Measurements from ENCODE around the gene HUNK.

HUNK gene

DNA sequence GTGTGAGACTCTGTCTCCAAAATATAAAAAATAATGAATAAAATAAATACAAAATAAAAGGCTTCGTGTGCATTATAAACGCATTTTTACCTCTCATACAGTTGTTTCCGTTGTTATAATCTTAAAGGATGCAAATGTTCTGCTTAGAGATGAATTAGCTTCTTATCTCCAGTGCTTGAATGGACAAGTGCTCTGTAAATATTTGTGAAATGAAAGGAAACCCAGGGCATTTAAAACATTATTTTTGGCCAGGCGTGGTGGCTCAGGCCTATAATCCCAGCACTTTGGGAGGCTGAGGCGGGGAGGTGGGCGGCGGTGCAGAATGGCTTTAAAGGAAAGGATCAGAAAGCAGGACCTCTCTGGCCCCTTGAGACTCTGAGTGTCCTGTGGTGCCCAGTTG, 94.5 kb downstream of the HUNK start:
- no peak for DNase-seq

DNA sequence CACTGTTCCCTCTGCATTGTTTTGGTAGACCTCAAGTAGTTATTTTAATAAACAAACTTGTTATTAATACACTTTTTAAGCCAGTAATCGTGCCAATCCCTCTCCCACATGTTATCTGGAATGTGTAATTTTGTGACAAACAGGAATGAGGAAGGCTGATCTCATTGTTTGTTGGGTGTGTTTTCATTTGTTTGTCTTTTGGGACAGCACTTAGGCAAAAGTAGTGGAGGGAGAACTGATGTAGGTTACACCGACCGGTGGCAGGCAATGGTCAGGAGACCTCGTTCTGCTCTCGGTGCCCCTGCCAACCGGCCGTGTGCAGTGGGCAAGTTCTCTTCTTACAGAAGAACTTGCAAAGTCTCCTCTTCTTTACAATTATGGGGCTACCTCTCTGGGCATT, 99.8 kb downstream of the HUNK start:
- no peak for DNase-seq

DNA sequence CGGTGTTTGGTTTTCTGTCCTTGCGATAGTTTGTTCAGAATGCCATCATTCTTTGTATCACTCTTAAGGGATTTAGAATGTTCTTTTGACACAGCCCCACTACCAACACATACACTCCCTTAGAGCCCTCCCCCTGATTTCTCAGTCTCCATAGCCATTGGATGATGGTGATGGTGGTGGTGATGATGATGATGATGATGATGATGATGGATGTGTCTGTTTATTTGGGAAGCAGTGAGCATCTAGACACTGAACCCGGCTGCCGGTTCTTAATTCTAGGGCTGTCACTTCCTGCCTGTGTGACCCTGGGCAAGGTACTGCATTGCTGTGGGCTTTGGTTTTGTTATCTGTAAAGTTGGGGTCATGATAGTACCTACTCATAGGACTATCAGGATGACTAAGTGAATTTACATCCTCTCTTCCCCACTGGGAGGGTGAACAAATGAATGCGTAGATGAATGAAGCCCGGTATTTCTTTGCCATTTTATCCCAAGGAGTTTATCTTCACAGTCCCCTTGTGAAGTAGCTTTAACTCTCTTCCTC, 100.7 kb downstream of the HUNK start:
- DNase-seq, result no peak

DNA sequence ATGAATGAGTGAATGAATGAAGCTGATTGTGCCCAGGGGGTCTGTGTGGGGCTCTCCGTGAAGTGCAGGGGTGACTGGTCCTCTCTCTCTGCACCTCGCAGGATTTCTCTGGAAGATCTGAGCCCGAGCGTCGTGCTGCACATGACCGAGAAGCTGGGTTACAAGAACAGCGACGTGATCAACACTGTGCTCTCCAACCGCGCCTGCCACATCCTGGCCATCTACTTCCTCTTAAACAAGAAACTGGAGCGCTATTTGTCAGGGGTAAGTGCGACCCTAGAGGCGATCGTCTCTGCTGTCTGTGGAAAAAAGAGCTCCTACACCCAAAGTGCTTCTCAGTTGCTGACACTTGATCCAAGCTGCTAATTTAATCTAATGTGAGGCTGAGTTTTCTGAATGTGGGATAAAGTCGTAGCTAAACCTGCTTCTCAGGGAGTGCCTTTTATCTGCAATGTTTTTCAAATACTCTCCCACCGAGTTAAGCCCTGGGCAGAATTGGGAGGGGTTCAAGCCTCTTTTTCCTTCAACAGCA, 101.7 kb downstream of the HUNK start:
- no peak for DNase-seq

DNA sequence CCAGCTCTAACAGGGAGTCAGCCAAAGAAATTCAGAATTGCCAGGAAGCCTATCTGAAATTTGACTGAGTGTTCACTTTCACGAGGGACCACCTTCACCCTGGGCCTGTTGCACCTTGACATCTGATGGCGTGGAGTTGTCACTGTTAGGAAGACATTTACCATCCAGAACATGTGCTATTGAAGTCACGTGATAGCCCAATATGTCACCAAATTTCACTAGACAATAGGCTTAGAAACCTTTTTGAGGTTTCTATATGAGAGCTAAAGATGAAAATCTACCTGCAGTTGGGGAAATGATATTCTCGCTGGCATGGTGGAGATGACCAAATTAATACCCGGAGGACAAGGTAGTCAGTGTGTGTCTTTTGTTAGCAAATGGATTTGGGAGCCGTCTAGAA, 102.7 kb downstream of the HUNK start:
- no peak for DNase-seq

DNA sequence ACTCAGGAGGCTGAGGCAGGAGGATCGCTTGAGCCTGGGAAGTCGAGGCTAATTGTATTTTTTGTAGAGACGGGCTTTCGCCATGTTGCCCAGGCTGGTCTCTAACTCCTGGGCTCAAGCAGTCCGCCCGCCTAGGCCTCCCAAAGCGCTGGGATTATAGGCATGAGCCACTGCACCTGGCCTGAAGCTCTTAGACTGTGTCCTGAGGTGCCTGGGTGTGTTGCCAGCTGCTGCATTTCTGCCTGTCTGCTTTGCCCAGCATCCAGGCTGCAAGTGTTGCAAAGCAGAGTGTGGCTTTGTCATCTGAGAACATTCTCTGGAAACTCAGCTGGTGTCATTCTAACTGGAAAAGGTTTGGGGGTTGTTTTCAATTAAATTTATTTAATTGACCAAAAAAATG, 105.0 kb downstream of the HUNK start:
- DNase-seq, result no peak

DNA sequence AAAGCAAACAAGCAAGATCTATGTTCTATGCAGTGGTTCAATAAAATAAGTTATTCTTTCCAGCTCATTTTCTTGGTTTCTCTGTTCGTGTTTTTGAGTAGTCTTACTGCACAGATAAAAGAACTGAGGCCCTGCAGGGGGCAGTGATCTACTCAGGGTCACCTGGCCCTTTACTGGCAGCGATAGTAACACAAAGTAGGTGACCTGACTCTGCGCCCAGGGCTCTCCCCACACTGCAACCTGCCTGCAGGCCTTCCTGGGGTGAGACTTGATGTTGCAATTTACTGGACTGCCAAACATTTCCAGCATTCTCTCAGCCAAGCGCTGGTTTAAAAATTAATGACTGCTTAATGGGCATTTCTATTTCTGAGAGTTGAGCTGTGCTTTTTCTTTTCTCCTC, 110.3 kb downstream of the HUNK start:
- DNase-seq, result no peak

DNA sequence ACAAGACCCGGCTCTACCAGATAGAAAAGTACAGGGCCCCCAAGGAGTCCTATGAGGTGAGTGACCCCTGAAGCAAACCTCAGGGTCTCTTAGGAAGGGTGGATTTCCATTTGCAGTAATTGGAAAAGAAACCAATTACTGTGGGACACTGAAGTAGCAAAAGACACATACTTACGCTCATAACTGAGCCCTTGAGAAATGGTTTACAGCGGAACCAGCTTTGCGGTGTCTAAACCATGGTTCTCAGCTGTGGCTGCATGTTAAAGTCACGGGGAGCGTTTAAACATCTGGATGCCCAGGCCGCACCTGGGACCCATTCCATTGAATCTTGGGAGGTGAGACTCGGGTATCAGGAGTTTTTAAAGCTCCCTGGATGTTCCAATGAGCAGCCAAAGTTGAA, 110.7 kb downstream of the HUNK start:
- DNase-seq, result no peak

DNA sequence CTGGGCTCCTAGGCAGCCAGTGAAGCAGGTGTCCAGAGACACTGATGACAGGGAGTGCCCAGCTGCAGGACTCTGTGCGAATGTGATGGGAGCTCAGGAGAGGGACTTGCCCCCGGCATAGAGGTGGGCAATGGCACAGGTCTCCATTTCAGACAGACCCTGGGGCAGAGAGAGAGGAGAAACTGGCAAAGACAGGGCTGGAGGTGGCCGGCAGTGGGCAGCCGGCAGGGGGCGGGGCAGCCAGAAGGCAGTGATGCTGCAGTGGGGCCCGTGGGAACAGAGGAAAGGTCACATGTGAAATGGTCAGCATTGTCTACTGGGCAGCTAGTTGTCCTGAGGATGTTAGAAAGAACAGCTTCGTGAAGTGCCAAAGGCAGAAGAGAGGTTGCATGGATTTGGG, 112.6 kb downstream of the HUNK start:
- DNase-seq, result no peak

DNA sequence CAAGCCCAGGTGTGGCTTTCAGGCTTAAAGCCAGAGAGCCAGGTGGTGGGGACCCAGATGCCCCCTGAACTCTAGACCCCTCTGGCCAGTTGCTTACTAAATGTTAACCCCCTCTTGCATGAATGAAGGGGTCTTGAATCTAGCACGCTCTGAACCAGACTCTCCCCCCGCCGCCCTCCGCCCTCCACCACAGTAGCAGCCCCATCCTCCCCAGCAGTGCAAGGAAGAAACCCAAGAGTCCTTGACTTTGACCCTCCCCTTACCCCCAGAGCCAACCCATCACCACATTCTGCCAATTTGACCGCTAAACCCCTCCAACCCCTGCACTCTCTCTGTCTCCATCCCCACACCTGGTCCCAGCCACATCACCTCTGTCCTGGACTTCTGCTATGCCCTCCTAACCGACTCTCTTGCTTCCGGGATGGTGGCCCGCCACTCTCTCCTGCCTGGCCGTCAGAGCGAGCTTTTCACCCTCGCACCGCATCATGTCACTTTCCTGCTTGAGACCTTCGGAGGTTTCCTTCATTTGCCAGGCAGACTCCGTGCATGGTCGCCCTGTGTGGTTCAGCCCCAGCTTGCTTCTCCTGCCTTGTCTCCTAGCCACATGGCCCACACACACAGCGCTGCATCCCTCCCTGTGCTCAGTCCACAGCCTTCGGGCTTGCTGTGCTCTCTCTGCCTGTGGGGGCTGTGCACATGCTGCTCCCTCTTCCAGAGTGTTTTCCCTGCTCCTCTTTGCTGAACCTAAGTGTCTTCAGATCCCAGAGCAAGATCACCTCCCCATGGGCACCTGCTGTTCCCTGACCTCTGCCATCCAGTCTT, 113.4 kb downstream of the HUNK start:
- DNase-seq, result no peak

DNA sequence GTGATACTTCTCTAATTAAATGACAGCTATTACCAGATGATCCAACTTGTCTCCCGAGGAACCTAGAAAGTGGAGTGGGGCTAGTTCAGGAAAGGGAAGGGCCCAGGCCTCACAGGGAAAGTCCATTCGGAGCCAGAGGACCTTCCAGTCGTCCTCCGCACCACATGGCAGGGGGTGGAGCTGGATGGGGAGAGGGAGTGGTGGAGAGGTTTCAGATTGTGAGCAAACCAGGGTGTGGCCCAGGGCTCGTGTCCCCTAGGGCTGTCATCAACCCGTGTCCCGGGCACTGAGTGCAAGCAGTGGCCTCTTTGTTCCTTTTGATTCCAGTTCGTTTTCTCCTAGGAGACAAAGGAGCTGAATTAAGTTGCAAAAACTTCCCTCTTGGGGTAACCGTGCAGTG, 114.9 kb downstream of the HUNK start:
- DNase-seq, result no peak

DNA sequence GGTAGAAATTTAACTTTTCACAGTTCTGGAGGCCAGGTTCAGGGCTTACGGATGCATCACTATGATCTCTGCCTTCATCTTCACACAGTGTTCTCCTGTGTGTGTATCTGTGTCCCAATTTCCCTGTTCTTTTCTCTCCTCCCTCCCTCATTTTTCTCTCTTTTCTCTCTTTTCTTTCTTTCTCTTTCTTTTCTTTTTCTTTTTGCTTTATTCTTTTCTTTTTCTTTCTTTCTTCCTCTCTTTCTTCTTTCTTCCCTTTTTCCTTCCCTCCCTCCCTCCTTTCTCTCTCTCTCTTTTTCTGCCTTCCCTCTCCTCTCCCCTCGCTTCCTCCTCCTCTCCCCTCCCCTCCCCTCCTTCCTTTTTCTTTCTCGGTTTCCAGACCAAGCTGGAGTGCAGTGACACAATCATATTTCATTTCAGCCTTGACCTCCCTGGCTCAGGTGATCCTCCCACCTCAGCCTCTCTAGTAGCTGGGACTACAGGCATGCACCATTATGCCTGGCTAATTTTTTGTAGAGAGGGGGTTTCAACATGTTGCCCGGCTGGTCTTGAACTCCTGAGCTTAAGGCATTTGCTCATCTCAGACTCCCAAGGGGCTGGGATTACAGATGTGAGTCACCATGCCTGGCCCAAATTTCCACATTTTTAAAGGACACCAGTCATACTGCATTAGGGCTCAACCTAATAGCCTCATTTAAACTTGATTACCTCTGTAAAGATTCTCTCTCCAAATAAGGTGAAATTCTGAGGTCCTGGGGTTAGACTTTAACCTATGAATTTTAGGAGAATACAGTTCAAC, 115.9 kb downstream of the HUNK start:
- DNase-seq, result no peak

DNA sequence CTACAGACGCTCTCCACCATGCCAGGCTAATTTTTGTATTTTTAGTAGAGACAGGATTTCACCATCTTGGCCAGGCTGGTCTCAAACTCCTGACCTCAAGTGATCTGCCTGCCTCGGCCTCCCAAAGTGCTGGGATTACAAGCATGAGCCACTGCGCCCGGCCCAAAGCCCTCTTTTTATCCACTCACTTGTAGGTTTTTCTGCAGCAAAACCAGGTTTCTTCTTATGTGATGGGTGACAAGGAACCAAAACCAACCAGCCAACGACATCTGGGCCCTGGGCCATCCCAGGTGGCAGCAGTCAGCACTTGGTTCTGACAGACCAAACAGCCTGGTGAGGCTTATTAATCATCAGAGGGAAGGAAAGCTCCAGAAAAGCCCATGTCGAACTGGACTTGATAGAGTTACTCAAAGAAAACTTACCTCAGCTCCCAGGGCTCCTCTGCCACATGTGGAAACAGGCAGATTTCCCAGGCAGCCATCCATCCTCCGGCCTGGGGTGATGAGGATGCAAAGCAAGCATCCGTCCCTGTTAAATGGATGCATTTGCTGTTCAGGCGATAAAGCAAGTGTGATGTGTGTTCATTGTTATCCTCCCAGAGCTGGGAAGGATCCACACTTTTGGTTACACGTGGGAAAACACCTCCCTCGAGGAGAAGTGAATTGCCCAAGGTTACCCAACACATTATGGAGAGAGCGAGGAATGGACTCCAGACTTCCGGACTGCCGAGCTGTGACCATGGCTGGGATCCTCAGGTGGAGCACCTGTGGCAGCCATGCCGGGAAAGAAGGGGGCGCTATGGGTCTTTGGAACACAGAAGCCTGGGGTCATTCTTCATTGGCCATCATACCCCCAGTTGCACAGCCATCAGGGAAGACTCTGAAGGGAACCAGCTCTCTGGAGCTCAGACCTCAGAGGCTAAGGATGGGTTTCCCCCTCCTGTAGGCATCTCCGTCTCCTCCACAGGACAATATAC, 118.8 kb downstream of the HUNK start:
- no peak for DNase-seq

DNA sequence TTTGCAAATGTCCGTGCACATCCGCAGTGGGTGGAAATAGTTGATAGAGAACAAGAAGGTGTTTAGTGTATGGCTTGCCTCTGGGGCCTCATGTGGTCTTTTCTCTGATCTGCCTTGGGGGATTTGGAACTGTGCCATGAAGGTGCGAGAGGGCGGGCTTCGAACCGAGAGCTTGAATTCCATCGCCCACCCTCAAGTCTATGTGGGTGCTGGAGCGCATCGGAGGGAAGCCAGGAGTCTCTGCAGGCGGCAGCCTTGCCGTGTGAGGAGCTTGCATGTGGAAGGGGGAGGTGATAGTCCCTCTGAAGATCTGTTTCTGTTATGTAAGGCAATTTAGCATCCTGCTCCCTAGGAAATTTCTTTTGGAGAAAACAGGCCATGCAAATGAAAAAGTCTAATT, 119.6 kb downstream of the HUNK start:
- no peak for DNase-seq

DNA sequence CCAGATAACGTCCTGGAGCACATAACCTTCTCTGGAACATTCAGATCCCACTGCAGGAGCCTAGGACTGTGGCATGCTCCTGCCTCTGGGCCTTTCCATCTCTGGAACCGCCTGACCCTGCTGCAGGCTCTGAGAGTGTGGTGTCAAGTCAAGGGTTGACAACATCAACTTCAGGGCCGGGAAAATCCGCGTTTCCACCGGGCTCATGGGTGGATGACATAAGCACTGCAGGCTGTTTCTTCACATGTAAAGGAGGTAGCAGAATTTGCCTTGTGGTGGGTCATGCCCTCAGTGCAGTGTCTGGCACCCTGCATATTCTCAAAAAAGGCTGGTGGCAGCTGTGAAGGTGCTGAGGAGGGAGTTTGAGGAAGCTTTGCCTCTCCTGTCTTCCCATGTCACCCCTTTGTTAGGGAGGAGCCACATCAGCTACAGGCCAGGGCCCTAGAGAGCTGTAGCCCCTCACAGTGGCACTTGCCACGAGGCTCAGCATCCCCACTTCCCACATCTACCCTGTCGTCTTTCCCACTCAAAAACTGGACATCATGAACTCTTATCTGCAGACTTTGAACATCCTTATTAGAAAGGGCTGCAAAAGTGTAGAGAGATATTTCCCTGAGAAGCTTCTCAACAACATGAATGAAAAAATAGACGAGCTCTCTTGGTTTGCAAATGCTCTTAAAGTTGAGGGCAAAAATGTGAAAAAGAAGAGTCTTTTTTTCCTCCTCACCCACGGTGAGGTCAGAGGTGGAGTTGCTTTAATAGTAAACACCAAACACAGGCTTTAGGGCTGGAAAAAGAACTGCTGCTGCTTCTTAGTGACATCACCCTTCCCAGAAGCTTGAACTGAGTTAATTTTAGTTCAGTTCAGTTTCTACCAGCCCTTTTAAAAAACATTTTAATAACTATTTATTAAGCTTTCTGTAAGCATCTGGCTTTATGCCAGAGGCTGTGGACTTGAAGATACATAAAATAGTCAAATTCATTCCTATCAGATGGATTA, 121.3 kb downstream of the HUNK start:
- DNase-seq, result no peak

DNA sequence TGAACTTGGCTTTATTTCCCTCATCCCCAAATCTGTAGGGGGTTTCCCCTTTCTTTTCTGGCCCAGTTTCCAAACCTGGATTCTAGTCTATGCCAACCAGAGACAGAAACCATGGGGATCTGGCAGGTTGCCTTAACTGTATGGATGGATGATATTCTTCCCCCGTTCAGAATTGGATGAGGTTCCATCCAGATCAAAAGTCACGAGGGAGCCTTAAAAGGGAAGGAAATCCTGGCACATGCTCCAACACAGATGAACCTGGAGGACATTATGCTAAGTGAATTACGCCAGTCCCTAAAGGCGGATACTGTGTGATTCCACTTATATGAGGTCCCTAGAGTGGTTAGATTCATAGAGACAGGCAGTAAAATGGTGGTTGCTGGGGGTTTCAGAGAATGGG, 124.4 kb downstream of the HUNK start:
- no peak for DNase-seq

DNA sequence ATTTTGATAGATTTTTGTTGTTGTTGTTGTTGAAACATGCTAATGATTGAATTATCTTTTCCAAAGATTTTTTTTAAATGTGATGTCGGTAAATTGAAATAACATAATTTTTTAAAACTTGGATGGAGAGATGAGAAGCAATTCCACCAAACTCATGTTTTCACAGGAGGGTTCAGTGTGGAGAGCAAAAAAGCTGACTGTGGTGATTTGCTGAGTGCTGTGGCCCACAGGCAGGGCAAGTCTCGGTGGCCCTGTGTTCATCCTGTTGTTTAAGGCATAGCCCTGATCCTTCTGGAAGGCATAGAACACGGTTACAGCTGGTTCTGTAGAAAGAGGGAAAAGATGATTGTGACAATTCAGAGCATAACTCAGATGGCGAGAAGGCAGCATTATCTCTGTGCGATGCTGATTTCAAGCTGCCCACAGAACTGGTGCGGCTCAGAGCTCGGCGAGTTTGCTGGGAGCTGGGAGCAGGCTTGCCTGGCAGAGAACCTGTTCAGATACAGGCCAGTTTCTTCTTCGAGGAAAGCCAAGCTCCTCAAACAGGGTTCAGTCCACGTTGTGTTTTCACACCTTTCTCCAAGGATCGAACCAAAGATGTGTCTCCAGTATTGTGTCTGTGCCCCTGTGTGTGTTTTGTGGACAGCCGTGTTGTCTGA, 127.1 kb downstream of the HUNK start:
- no peak for DNase-seq

DNA sequence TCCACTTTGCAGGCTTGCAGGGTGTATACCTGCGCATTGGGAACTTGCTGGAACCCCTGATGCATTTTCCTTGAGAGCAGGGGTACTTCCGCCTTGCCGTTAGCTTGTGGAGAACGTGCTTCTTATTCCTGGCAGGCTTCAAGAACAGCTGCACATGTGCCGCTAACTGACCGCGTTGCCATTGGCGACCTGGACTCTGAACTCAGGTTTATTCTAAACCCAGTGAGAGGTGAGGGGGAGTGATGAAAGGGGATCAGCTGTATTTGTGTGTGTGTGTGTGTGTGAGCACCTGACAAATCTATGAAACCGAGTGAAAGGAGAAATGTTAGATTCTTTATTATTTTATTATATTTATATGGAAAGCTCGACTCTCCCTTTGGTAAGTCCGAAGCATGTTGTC, 128.6 kb downstream of the HUNK start:
- no peak for DNase-seq

DNA sequence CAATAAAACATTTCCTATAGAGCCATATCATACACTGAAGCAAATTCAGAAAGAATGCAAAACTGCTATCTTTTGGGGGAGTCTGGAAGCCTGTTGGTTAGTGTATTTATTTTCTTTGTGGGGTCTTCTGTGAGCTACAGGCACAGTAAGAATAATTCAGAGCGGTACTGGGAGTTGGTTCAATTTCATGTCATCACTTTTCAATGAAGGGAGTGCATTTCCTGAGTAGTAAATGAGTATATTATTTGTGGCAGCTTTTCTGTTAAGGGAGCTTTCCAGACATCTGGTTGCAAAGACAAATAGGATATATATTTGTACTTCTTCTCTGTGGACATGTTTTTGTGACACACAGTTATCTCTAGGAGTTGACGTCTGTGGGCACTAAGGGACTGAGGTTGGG, 130.6 kb downstream of the HUNK start:
- DNase-seq, result no peak

DNA sequence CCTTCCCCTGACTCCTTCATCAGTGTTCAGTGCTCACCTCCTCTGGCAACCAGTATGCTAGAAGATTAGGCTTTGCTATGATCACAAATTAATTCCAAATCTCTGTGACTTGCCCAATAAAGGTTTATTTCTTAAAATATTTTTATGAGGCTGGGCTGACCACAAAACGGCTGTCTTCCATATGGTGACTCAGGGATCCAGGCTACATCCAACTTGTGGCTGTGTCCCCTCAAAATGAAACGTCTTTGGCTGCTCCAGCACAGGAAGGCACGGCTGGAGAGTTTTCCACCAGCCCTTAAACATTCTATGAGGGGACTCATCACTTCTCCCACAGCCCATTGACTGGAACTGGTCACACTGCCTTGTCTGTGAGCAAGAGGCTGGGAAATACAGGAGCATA, 131.5 kb downstream of the HUNK start:
- no peak for DNase-seq

DNA sequence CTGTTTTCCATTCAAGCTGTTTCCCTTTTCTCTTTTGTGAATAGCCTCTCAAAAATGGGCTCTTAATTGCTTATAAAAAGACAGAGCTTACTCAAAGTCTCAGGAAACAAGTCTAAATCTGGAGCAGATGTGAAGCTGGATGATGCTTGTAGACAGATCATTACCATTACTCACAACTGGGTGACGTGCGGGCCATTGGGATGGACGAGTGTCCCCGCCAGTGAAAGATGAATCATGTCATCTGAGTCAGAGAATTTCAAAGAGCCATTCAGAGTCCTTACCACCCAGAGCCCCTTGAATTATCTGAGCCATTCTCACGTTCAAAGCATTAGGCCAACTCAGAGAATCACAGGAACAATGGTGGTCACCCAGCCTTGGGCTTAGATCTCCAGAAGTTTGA, 134.6 kb downstream of the HUNK start:
- no peak for DNase-seq

Measured in NCI-H1048 (cell line).